ENCODE data around the gene ZNF816.

- no peak for TF ChIP-seq CREM (CRISPR knock-in tag; IDR thresholded peaks at IDR 0.05)
- TF ChIP-seq, protein P1, sequence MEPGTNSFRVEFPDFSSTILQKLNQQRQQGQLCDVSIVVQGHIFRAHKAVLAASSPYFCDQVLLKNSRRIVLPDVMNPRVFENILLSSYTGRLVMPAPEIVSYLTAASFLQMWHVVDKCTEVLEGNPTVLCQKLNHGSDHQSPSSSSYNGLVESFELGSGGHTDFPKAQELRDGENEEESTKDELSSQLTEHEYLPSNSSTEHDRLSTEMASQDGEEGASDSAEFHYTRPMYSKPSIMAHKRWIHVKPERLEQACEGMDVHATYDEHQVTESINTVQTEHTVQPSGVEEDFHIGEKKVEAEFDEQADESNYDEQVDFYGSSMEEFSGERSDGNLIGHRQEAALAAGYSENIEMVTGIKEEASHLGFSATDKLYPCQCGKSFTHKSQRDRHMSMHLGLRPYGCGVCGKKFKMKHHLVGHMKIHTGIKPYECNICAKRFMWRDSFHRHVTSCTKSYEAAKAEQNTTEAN (CRISPR knock-in tag; IDR thresholded peaks at IDR 0.05) = no peak
- TF ChIP-seq NFYB (CRISPR knock-in tag; conservative IDR thresholded peaks at IDR 0.05; ENCODE audit: low read depth) = no peak
- TF ChIP-seq KAT7 (CRISPR knock-in tag; IDR thresholded peaks at IDR 0.05; ENCODE audit: borderline replicate concordance) = no peak
- TF ChIP-seq, protein P2, sequence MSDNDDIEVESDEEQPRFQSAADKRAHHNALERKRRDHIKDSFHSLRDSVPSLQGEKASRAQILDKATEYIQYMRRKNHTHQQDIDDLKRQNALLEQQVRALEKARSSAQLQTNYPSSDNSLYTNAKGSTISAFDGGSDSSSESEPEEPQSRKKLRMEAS (CRISPR knock-in tag; IDR thresholded peaks at IDR 0.05) = no peak
- TF ChIP-seq, protein P3, sequence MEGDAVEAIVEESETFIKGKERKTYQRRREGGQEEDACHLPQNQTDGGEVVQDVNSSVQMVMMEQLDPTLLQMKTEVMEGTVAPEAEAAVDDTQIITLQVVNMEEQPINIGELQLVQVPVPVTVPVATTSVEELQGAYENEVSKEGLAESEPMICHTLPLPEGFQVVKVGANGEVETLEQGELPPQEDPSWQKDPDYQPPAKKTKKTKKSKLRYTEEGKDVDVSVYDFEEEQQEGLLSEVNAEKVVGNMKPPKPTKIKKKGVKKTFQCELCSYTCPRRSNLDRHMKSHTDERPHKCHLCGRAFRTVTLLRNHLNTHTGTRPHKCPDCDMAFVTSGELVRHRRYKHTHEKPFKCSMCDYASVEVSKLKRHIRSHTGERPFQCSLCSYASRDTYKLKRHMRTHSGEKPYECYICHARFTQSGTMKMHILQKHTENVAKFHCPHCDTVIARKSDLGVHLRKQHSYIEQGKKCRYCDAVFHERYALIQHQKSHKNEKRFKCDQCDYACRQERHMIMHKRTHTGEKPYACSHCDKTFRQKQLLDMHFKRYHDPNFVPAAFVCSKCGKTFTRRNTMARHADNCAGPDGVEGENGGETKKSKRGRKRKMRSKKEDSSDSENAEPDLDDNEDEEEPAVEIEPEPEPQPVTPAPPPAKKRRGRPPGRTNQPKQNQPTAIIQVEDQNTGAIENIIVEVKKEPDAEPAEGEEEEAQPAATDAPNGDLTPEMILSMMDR (IDR thresholded peaks at IDR 0.05) = no peak
- no peak for TF ChIP-seq ATF3 (CRISPR knock-in tag; conservative IDR thresholded peaks at IDR 0.05)
- TF ChIP-seq NFE2L1 (CRISPR knock-in tag; IDR thresholded peaks at IDR 0.05) = no peak
Measured at GRCh38 chr19:52957591-52957990, 5.1 kb downstream of the ZNF816 start.

Data from WTC11 (cell line).